ENCODE measurements around the gene VAV1.

Gene VAV1, protein sequence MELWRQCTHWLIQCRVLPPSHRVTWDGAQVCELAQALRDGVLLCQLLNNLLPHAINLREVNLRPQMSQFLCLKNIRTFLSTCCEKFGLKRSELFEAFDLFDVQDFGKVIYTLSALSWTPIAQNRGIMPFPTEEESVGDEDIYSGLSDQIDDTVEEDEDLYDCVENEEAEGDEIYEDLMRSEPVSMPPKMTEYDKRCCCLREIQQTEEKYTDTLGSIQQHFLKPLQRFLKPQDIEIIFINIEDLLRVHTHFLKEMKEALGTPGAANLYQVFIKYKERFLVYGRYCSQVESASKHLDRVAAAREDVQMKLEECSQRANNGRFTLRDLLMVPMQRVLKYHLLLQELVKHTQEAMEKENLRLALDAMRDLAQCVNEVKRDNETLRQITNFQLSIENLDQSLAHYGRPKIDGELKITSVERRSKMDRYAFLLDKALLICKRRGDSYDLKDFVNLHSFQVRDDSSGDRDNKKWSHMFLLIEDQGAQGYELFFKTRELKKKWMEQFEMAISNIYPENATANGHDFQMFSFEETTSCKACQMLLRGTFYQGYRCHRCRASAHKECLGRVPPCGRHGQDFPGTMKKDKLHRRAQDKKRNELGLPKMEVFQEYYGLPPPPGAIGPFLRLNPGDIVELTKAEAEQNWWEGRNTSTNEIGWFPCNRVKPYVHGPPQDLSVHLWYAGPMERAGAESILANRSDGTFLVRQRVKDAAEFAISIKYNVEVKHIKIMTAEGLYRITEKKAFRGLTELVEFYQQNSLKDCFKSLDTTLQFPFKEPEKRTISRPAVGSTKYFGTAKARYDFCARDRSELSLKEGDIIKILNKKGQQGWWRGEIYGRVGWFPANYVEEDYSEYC

DNA sequence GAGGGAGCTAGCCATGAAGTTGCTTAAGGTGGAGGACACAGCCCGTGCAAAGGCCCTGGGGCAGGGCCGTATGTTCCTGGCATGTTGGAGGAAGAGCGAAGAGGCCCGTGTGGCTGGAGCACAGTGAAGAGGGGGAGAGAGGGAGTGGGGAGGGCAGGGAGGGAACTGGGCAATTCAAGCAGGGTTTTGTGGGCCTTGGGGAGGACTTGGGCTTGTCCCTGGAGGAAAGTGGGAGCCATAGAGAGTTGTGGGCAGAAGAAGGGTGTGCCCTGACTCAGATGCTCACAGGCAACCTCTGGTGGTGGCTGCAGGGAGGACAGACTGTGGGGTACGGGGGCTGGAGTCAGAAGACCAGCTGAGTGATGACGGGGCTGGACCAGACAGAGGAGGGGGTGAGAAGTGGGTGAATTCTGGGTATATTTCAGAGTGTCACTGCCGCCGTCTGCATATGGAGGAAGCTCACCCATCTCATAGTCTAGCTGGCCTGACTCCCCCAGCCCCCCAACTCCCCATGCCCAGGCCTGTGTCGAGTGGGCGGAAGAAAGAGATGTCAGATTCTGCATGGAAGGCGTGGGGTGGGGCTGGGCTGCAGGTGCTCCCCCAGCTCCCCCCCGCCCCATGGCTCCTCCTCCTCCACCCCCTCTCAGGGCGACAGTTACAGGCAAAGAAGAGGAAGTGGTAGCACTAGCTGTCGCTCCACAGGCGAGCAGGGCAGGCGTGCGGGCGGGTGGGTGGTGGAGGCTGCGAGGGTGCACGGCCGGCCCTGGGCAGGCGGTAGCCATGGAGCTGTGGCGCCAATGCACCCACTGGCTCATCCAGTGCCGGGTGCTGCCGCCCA is at the start of gene VAV1:
Gene VAV1, plus strand, starts transcription at position 681 of the 838 bp plus-strand sequence. Its CDS starts 100 bp downstream, at position 781.
- no peak within 1 kb of the TSS for H3K4me3 ChIP-seq (ENCODE audit: low read length)
- DNase-seq (ENCODE audit: low read depth), result no peak
- TF ChIP-seq, protein P1, sequence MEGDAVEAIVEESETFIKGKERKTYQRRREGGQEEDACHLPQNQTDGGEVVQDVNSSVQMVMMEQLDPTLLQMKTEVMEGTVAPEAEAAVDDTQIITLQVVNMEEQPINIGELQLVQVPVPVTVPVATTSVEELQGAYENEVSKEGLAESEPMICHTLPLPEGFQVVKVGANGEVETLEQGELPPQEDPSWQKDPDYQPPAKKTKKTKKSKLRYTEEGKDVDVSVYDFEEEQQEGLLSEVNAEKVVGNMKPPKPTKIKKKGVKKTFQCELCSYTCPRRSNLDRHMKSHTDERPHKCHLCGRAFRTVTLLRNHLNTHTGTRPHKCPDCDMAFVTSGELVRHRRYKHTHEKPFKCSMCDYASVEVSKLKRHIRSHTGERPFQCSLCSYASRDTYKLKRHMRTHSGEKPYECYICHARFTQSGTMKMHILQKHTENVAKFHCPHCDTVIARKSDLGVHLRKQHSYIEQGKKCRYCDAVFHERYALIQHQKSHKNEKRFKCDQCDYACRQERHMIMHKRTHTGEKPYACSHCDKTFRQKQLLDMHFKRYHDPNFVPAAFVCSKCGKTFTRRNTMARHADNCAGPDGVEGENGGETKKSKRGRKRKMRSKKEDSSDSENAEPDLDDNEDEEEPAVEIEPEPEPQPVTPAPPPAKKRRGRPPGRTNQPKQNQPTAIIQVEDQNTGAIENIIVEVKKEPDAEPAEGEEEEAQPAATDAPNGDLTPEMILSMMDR (conservative IDR thresholded peaks at IDR 0.05; ENCODE audit: low read depth, low read length), result peak; percentile 15

DNA sequence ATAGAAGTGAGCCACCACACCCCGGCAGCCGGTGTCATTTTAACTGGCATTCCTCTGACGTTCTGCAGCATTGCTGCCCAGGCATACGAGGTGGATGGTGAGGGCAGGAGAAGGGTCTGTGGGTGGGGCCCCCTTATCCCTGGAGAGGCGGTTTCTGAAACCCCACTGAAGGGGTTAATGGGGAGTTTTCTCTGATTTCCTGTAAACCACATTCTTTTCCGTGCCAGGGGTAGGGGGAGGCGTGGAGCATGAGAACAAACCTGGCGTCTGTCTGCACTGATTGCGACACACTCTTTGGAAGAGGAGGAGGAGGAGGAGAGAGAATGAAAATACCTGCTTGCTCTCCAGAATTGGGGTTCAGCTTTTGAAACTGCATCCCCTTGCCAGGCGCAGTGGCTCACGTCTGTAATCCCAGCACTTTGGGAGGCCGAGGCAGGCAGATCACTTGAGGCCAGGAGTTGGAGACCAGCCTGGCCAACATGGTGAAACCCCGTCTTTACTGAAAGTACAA is 49.3 kb upstream of the VAV1 start:
- no peak overlapping the region for H3K4me3 ChIP-seq (ENCODE audit: low read length)
- DNase-seq (ENCODE audit: low read depth), result peak; percentile 29
- TF ChIP-seq, protein P1 (conservative IDR thresholded peaks at IDR 0.05; ENCODE audit: low read depth, low read length), result no peak

DNA sequence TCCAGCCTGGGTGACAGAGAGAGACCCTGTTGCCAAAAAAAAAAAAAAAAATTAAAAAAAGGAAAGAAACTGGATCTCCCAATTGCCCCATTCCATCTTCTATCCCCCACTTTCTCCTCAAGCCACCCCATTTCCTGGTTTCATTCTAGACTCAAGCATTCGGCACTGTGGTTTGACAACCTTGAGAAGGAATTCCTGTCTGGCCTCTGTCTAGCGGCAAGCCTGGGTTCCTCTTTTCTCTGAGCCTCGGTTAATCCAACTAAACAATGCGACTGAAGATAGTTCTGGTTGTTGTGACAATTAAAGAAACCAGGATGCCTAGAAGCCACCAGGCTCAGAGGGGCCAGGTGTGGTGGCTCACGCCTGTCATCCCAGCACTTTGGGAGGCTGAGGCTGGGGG is 48.8 kb upstream of the VAV1 start:
- TF ChIP-seq, protein P1 (conservative IDR thresholded peaks at IDR 0.05; ENCODE audit: low read depth, low read length), result no peak
- DNase-seq (ENCODE audit: low read depth), result no peak
- H3K4me3 ChIP-seq (ENCODE audit: low read length), result no peak overlapping the region

DNA sequence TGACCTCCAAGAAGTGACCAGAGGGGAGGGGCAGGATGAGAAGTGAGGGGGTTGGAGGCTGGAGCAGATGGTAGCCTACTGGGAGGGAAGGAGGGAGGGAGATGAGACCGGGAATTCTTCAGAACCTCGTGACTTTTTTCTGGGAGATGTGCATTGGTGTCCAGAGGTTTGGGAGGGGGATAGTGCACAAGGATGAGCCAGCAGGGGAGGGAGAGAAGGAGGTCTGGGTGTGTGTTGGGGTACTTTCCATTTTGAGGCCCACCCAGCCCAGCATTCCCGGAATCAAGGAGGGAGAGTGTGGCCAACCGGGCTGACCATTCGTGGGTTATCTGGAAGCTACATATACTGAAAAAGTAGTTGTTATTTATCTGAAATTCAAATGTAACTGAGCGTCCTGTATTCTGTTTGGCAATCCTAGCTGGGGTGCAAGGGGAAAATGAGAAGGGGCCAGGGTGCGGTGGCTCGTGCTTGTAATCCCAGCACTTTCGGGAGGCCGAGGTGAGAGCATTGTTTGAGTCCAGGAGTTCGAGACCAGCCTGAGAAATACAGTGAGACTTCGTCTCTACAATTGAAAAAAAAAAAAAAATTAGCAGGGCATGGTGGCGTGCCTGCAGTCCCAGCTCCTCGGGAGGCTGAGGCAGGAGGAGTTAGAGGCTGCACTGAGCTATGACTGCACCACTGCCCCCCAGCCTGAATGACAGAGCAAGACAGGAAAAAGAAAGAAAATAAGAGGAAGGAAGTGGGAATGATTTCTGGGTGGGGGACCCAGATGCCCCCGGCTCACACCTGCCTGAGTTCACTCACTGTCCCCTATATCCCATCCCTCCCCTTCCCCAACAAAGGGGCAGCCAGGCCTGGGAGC is 47.6 kb upstream of the VAV1 start:
- H3K4me3 ChIP-seq (ENCODE audit: low read length), result no peak overlapping the region
- TF ChIP-seq, protein P1 (conservative IDR thresholded peaks at IDR 0.05; ENCODE audit: low read depth, low read length), result no peak
- DNase-seq (ENCODE audit: low read depth), result no peak

DNA sequence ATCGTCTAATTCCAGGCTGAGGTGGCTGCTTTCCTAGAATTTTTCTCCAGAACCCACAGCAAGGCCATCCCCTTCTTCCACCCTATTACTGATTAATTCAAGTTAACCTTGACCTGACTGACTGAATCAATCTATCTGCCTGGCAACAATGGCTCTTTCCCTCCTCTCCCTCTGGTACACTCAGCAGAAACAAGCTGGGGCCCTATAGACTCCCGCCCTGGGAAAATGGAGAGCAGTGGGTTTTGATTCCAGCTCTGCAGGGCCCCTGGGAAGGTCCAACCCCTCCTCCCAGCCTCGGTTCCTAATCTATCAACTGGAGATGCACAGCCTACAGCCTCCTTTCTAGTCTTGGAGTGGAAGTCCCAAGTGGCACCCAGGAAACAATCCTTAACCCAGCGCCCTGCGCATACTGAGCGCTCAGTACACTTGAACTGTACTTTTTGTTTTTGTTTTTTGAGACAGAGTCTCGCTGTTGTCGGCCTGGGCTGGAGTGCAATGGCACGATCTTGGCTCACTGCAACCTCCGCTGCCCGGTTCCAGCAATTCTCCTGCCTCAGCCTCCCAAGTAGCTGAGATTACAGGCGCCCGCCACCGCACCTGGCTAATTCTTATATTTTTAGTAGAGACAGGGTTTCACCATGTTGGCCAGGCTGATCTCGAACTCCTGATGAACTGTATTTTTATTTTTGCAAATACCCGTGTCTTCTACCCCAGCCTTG is 46.8 kb upstream of the VAV1 start:
- no peak for DNase-seq (ENCODE audit: low read depth)
- TF ChIP-seq, protein P1 (conservative IDR thresholded peaks at IDR 0.05; ENCODE audit: low read depth, low read length), result no peak
- H3K4me3 ChIP-seq (ENCODE audit: low read length), result no peak overlapping the region
